ENCODE results near the gene RPP14. TPM values are rescaled to one million over a fixed set of nuclear protein-coding genes. Genes with fewer than 3 reads are reported as not detected.

Gene RPP14
- total RNA-seq, 1 donor from 2014 or later: 18.4 TPM

DNA sequence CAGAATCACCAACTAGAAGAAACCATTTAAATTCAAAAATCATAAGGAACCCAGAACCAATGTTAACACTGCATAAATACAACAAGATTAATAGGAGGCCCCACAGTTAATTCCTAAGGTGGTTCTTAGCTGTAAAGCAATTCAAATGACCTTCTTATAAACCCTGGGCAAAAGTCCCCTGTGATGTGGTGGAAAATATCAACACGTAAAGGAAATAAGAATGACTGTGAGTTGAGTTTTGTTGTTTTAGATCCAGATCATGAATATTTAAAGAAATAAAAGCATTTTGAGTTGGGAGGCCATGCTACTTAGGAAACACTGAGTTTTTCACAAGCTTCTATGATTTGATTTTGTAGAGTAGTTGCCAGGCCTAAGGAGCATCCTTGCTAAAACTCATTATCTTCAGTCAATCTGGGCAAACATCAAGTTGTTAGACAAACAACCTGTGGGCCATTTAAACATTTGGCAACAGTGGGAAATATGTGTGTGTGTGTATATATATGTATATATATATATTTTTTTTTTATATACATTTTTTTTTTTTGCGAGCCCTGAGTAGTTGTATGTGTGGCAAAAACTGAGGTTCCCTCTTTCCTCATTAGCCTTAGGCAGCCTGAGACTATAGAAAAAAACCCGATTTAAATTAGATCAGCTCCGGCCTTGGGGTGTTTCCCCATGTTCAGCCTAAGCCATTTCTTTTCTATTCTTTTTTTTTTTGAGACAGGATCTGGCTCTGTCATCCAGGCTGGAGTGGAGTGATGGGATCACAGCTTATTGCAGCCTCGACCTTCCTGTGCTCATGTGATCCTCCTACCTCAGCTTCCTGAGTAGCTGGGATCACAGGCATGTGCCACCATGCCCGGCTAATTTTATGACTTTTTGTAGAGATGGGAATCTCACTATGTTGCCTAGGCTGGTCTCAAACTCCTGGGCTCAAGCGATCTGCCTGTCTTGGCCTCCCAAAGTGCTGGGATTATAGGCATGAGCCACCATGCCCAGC is 18.6 kb downstream of the RPP14 start:
- no peaks in the 10 kb centered on the region for H3K36me3 Mint-ChIP-seq (ENCODE audit: unreplicated experiment)
- no peaks in the 10 kb centered on the region for H3K9me3 Mint-ChIP-seq (ENCODE audit: unreplicated experiment)
- no peak for DNase-seq
- H3K4me1 Mint-ChIP-seq (ENCODE audit: low read depth, unreplicated experiment): no peaks in the 10 kb centered on the region
- TF ChIP-seq, protein P1, sequence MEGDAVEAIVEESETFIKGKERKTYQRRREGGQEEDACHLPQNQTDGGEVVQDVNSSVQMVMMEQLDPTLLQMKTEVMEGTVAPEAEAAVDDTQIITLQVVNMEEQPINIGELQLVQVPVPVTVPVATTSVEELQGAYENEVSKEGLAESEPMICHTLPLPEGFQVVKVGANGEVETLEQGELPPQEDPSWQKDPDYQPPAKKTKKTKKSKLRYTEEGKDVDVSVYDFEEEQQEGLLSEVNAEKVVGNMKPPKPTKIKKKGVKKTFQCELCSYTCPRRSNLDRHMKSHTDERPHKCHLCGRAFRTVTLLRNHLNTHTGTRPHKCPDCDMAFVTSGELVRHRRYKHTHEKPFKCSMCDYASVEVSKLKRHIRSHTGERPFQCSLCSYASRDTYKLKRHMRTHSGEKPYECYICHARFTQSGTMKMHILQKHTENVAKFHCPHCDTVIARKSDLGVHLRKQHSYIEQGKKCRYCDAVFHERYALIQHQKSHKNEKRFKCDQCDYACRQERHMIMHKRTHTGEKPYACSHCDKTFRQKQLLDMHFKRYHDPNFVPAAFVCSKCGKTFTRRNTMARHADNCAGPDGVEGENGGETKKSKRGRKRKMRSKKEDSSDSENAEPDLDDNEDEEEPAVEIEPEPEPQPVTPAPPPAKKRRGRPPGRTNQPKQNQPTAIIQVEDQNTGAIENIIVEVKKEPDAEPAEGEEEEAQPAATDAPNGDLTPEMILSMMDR (IDR thresholded peaks at IDR 0.05; ENCODE audit: partially characterized antibody, unreplicated experiment): no peak
- H3K4me3 Mint-ChIP-seq (ENCODE audit: unreplicated experiment): no peak overlapping the region
- H3K27me3 Mint-ChIP-seq (ENCODE audit: unreplicated experiment): peaks cover 1% of the 10 kb centered on the region
- no peak overlapping the region for H3K27ac Mint-ChIP-seq (ENCODE audit: unreplicated experiment)

- Mint-ChIP-seq H3K9me3 (ENCODE audit: unreplicated experiment) (no peaks in the 10 kb centered on the region), H3K27me3 (ENCODE audit: unreplicated experiment) (peaks cover 1% of the 10 kb centered on the region)
Measured at GRCh38 chr3:58325525-58325992, 19.5 kb downstream of the RPP14 start.

DNA sequence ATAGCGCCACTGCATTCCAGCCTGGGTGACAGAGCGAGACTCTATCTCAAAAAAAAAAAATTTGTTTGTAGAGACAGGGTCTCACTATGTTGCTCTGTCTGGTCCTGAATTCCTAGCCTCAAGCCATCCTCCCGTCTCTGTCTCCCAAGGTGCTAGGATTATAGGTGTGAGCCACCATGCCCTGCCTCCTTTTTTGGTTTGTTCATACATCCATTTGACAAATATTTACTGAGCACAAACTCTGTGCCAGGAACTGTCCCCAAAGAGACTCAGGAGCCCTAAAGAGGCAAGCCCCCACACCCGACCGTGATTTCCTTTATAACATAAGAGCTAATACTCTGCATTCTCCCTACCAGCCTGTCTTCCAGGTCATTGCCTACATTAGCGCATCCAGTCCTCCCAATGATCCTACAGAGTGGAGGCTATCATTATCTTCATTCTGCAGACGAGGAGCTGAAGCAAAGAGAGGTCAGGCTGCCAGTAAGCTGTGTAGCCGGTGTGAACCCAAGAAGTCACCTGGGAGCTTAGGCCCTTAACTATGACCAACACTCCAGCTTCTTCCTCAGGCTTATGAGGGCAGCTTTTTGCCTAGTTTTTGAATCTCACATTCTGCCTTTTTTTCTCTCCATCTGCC is 20.3 kb downstream of the RPP14 start:
- no peak overlapping the region for H3K4me3 Mint-ChIP-seq (ENCODE audit: unreplicated experiment)
- H3K9me3 Mint-ChIP-seq (ENCODE audit: unreplicated experiment): no peaks in the 10 kb centered on the region
- H3K27ac Mint-ChIP-seq (ENCODE audit: unreplicated experiment): no peak overlapping the region
- no peak for DNase-seq
- TF ChIP-seq, protein P1 (IDR thresholded peaks at IDR 0.05; ENCODE audit: partially characterized antibody, unreplicated experiment): no peak
- H3K27me3 Mint-ChIP-seq (ENCODE audit: unreplicated experiment): peaks cover 4% of the 10 kb centered on the region
- H3K4me1 Mint-ChIP-seq (ENCODE audit: low read depth, unreplicated experiment): no peaks in the 10 kb centered on the region
- H3K36me3 Mint-ChIP-seq (ENCODE audit: unreplicated experiment): peaks cover 3% of the 10 kb centered on the region

More at GRCh38 chr3:58325525-58325992, 19.5 kb downstream of the RPP14 start:
- H3K4me3 Mint-ChIP-seq (ENCODE audit: unreplicated experiment): no peak overlapping the region
- H3K36me3 Mint-ChIP-seq (ENCODE audit: unreplicated experiment): no peaks in the 10 kb centered on the region
- TF ChIP-seq, protein P1 (IDR thresholded peaks at IDR 0.05; ENCODE audit: partially characterized antibody, unreplicated experiment): no peak
- no peaks in the 10 kb centered on the region for H3K4me1 Mint-ChIP-seq (ENCODE audit: low read depth, unreplicated experiment)
- no peak for DNase-seq
- no peak overlapping the region for H3K27ac Mint-ChIP-seq (ENCODE audit: unreplicated experiment)

DNA sequence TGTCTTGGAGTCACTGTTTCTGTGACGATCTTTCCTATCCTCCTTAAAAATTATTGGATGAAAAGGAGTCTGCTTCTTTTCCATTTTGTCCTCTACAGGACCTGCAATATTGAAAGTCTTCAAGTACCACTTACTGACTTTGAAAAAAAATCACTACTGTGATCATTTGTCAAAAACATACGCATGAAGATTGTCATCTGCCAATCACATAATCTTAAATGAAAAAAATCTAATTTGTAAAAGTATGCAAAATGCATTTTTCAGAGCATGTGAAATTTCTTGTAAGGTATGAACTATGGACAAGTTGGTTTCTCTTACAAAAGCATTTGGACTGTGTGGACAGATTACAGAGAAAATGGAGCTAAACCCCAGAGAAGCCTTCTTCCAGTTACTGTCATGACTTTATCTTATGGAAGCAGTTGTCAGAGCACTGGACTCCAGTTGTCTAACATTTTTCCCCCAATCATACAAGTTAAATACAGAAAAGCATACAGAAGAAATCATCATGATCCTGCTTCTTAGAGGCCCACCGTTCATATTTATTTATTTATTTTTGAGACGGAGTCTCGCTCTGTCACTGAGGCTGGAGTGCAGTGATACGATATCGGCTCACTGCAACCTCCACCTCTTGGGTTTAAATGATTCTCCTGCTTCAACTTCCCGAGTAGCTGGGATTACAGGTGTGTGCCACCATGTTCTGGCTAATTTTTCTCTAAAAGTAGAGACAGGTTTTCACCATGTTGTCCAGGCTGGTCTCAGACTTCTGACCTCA is 23.3 kb downstream of the RPP14 start:
- peaks cover 3% of the 10 kb centered on the region for H3K27me3 Mint-ChIP-seq (ENCODE audit: unreplicated experiment)

More for the DNA sequence above, 23.3 kb downstream of the RPP14 start:
- no peak overlapping the region for H3K27ac Mint-ChIP-seq (ENCODE audit: unreplicated experiment)
- no peak for DNase-seq
- H3K9me3 Mint-ChIP-seq (ENCODE audit: unreplicated experiment): no peaks in the 10 kb centered on the region
- H3K4me1 Mint-ChIP-seq (ENCODE audit: low read depth, unreplicated experiment): no peaks in the 10 kb centered on the region
- H3K36me3 Mint-ChIP-seq (ENCODE audit: unreplicated experiment): peaks cover 3% of the 10 kb centered on the region
- H3K4me3 Mint-ChIP-seq (ENCODE audit: unreplicated experiment): no peak overlapping the region
- TF ChIP-seq, protein P1 (IDR thresholded peaks at IDR 0.05; ENCODE audit: partially characterized antibody, unreplicated experiment): no peak

All from glutamatergic neuron (in vitro differentiated cells).